ENCODE measurements around the gene CIT. TPM values are rescaled to one million over a fixed set of nuclear protein-coding genes. Genes with fewer than 3 reads are reported as not detected.

Gene CIT
- total RNA-seq, 2 experiments from 2014 or later: 43.3 to 48.4 TPM

DNA sequence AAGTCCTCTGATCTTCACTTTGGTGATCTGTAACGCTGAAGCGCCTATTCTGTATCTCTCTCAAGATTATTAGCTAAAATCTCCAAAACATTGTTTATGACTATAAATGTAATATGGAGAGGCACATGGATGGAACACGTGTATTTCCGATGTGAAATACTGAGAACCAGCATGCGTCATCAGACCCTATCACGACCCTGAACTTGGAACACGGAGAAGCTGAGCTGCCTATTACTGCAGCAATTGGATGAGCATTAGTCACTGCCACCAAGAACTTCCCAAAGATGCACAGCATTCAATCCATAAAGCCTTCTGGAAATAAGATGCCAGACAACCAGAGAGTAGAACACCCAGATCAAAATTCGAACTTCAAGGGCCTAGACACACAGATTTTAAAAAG, 147.2 kb downstream of the CIT start:
- H3K9me3 Mint-ChIP-seq: no peaks in the 10 kb centered on the region
- no peaks in the 10 kb centered on the region for H3K4me1 Mint-ChIP-seq (ENCODE audit: low read depth)
- H3K27me3 Mint-ChIP-seq: no peaks in the 10 kb centered on the region
- ChIA-PET CTCF (no interaction called here), POLR2A (no interaction called here)
- H3K4me3 Mint-ChIP-seq: no peak overlapping the region
- no peak overlapping the region for H3K27ac Mint-ChIP-seq
- peaks cover 20% of the 10 kb centered on the region for H3K36me3 Mint-ChIP-seq (ENCODE audit: low read depth)
- TF ChIP-seq, protein P1, sequence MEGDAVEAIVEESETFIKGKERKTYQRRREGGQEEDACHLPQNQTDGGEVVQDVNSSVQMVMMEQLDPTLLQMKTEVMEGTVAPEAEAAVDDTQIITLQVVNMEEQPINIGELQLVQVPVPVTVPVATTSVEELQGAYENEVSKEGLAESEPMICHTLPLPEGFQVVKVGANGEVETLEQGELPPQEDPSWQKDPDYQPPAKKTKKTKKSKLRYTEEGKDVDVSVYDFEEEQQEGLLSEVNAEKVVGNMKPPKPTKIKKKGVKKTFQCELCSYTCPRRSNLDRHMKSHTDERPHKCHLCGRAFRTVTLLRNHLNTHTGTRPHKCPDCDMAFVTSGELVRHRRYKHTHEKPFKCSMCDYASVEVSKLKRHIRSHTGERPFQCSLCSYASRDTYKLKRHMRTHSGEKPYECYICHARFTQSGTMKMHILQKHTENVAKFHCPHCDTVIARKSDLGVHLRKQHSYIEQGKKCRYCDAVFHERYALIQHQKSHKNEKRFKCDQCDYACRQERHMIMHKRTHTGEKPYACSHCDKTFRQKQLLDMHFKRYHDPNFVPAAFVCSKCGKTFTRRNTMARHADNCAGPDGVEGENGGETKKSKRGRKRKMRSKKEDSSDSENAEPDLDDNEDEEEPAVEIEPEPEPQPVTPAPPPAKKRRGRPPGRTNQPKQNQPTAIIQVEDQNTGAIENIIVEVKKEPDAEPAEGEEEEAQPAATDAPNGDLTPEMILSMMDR (IDR thresholded peaks at IDR 0.05): no peak
- no peak for DNase-seq
- ATAC-seq: no peak
- intact Hi-C loops (cut with micrococcal nuclease): no loop called here

DNA sequence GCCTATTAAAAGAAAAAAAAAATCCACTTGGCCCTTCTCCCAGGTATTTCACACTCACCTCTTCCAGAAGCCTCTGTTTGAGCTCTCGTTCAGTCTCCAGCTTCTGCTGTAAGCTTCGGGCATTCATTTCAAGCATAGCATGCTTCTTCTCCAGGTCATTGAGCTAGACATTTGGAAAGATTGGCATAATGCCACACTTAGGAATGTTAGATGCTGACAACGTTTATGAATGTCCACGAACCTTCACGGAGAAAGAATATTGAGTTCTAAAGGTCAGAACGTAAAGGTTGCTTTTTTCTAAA, 148.7 kb downstream of the CIT start:
- ChIA-PET POLR2A (interaction anchor here (0.5 kb wide), 1 partner anchor 65 kb away, joined by 3 read pairs; no protein-coding TSS in a partner anchor), CTCF (interaction anchor here (1.1 kb wide), 1 partner anchor 52 kb away, joined by 5 read pairs; no protein-coding TSS in a partner anchor)
- Mint-ChIP-seq H3K27me3 (no peaks in the 10 kb centered on the region), H3K4me1 (ENCODE audit: low read depth) (no peaks in the 10 kb centered on the region), H3K27ac (no peak overlapping the region), H3K9me3 (no peaks in the 10 kb centered on the region), H3K36me3 (ENCODE audit: low read depth) (peaks cover 10% of the 10 kb centered on the region), H3K4me3 (no peak overlapping the region)
- ATAC-seq (no peak), DNase-seq (no peak)
- intact Hi-C loops (cut with micrococcal nuclease): no loop called here
- TF ChIP-seq, protein P1 (IDR thresholded peaks at IDR 0.05): no peak

DNA sequence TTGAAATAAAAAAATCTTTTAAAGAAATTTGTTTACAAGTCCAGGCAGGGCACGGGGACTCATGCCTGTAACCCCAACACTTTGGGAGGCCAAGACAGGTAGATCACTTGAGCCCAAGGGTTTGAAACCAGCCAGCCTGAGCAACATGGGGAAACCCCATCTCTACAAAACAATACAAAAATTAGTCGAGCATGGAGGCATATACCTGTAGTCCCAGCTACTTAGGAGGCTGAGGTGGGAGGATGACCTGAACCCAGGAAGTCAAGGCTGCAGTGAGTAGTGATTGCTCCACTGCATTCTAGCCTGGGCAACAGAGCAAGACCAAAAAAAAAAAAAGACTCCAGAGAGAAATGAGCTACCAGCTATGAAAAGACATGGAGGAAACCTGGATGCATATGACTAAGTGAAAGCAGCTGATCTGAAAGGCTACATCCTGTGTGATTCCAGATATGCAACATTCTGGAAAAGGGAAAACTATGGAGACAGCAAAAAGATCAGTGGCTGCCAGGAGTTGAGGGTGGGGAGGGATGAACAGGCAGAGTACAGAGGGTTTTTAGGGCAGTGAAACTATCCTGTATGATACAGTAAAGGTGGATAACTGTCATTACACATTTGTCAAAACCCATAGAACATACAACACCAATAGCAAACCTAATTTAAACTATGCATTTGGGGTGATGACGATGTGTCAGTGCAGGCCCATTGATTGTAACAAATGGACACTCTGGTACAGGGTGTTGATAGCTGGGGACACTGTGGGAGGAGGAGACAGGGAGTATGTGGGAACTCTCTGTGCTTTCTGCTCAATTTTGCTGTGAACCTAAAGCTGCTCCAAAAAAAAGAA, 149.3 kb downstream of the CIT start:
- TF ChIP-seq, protein P1 (IDR thresholded peaks at IDR 0.05): no peak
- Mint-ChIP-seq H3K4me1 (ENCODE audit: low read depth) (no peaks in the 10 kb centered on the region), H3K9me3 (no peaks in the 10 kb centered on the region), H3K4me3 (no peak overlapping the region), H3K27ac (no peak overlapping the region), H3K27me3 (no peaks in the 10 kb centered on the region), H3K36me3 (ENCODE audit: low read depth) (peaks cover 8% of the 10 kb centered on the region)
- intact Hi-C loops (cut with micrococcal nuclease): no loop called here
- ChIA-PET POLR2A (interaction anchor here (0.8 kb wide), 1 partner anchor 73 kb away, joined by 3 read pairs; no protein-coding TSS in a partner anchor), CTCF (interaction anchor here (1.1 to 1.2 kb wide), 2 partner anchors 53 to 60 kb away, joined by 3 to 5 read pairs; partner anchors contain the start of gene PRKAB1)
- DNase-seq: no peak
- no peak for ATAC-seq

DNA sequence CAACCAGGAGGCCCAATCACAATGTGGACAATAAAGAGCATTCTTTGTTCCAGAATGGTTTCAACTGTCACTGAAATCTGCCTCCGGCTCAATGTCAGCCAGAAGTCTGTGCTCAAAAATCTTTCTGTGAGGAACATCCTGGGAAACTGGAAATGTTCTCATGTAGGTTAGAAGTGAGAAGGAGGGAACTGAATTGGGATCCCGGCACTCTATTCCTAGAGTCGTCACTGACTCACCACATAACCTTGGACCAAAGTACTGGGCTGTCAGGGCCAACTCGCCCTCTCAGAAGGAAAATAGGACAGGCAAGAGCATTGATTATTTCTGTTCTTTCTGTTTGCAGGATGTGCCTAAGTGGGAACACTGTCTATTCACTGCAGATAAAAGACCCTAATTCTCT, 151.6 kb downstream of the CIT start:
- CTCF ChIA-PET: no interaction called here
- POLR2A ChIA-PET: no interaction called here
- DNase-seq (no peak), ATAC-seq (no peak)
- Mint-ChIP-seq H3K27ac (no peak overlapping the region), H3K9me3 (no peaks in the 10 kb centered on the region), H3K27me3 (no peaks in the 10 kb centered on the region), H3K4me3 (no peak overlapping the region), H3K36me3 (ENCODE audit: low read depth) (peaks cover 4% of the 10 kb centered on the region), H3K4me1 (ENCODE audit: low read depth) (no peaks in the 10 kb centered on the region)
- TF ChIP-seq, protein P1 (IDR thresholded peaks at IDR 0.05): no peak
- intact Hi-C loops (cut with micrococcal nuclease): no loop called here

DNA sequence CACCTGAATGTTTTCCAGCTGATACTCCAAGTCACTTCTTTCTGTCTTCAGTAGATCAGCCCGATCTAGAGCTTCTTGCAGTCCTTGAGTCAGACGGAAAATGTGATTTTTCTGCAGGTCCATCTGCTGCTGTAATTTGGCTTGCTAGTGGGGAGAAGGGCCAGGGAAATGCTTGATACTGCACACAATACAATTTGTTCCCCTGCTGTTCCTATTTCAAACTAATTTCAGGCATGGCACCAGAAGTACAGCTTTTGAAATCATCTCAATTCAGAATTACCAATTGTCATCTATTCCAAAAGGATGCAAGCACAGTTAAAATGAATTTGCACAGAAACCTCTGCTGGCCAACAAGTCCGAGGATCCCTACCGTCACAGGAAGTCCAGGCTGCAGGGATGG, 155.8 kb downstream of the CIT start:
- no peak overlapping the region for H3K27ac Mint-ChIP-seq
- POLR2A ChIA-PET: no interaction called here

More for the DNA sequence above, 155.8 kb downstream of the CIT start:
- intact Hi-C loops (cut with micrococcal nuclease): no loop called here
- Mint-ChIP-seq H3K4me3 (no peak overlapping the region), H3K4me1 (ENCODE audit: low read depth) (peaks cover 4% of the 10 kb centered on the region), H3K9me3 (no peaks in the 10 kb centered on the region), H3K27me3 (no peaks in the 10 kb centered on the region), H3K36me3 (ENCODE audit: low read depth) (peaks cover 9% of the 10 kb centered on the region)
- DNase-seq: no peak
- ATAC-seq: no peak
- TF ChIP-seq, protein P1 (IDR thresholded peaks at IDR 0.05): no peak
- CTCF ChIA-PET: no interaction called here

All from activated CD8-positive, alpha-beta T cell treated with anti-CD3 and anti-CD28 coated beads for 36 hours (primary cell).